Suppressor macrophage (primary cell): ENCODE results near the gene TFPI.
"Not testable (repeated sequence)": the region's sequence is repeated elsewhere in the genome, so short reads cannot be mapped to it uniquely, and the experiment has no call there.

Experiments used
- DNase-seq, 4 experiments: peaks; one replicate each; pipeline ENCODE4 v3.0.0-alpha.2; 2020 to 2022
- total RNA-seq, 17 experiments: gene quantifications; one replicate each; lab custom pipeline; 2026; ENCODE audit warnings: mixed read lengths in 6 of 17, inconsistent platforms in 3 of 17; lab: John Stamatoyannopoulos, UW

The TFPI gene
- 13.1 to 36.5 (median 22.6) reads per million in 17 experiments for total RNA-seq

GRCh38 chr2:187554011-187554703 lies at the start of gene TFPI:
Gene TFPI (minus strand): TSS chr2:187554435. CDS start chr2:187503768, 50,667 bp downstream.
- peak; percentile 50 to 69 (median 63) for DNase-seq

- no peak for DNase-seq
These were observed 40.6 kb upstream of the TFPI start for GRCh38 chr2:187594801-187595200.

GRCh38 chr2:187593697-187594096 lies 39.5 kb upstream of the TFPI start:
- DNase-seq: no peak

GRCh38 chr2:187593098-187593497 lies 38.9 kb upstream of the TFPI start:
- no peak for DNase-seq

- no peak for DNase-seq
These were observed 35.9 kb upstream of the TFPI start for GRCh38 chr2:187590175-187590574.

- peak; percentile 20 to 87 (median 66) for DNase-seq
These were observed 31.9 kb upstream of the TFPI start for GRCh38 chr2:187586011-187586641.

GRCh38 chr2:187581125-187581896 lies 27.1 kb upstream of the TFPI start:
- DNase-seq: peak; percentile 46 to 71 (median 54)

- peak; percentile 12 to 85 (median 50) for DNase-seq
These were observed 26.4 kb upstream of the TFPI start for GRCh38 chr2:187580462-187581124.

GRCh38 chr2:187577310-187577709 lies 23.1 kb upstream of the TFPI start:
- DNase-seq: no peak

- DNase-seq: no peak
These were observed 22.7 kb upstream of the TFPI start for GRCh38 chr2:187576906-187577305.

GRCh38 chr2:187575751-187576067 lies 21.5 kb upstream of the TFPI start:
- no peak for DNase-seq

- no peak for DNase-seq
These were observed 20.9 kb upstream of the TFPI start for GRCh38 chr2:187574969-187575750.

- DNase-seq: no peak
These were observed 19.5 kb upstream of the TFPI start for GRCh38 chr2:187573722-187574121.

GRCh38 chr2:187571996-187572395 lies 17.8 kb upstream of the TFPI start:
- DNase-seq: not testable (repeated sequence)

GRCh38 chr2:187569571-187569970 lies 15.3 kb upstream of the TFPI start:
- DNase-seq: no peak

- DNase-seq: no peak
These were observed 14.8 kb upstream of the TFPI start for GRCh38 chr2:187569042-187569441.

- DNase-seq: no peak
These were observed 12.9 kb upstream of the TFPI start for GRCh38 chr2:187567126-187567525.

- DNase-seq: no peak
These were observed 12.5 kb upstream of the TFPI start for GRCh38 chr2:187566712-187567111.

- no peak for DNase-seq
These were observed 12.0 kb upstream of the TFPI start for GRCh38 chr2:187566266-187566665.

- DNase-seq: not testable (repeated sequence)
These were observed 11.4 kb upstream of the TFPI start for GRCh38 chr2:187565618-187566017.

GRCh38 chr2:187556493-187556892 lies 2.3 kb upstream of the TFPI start:
- not testable (repeated sequence) for DNase-seq

GRCh38 chr2:187554704-187555082 lies 458 bp upstream of the TFPI start:
- no peak for DNase-seq
